ENCODE measurements around the gene GBX2. TPM values are rescaled to one million over a fixed set of nuclear protein-coding genes. Genes with fewer than 3 reads are reported as not detected.

Gene GBX2
- total and polyA plus RNA-seq, 12 donors: not detected

GRCh38 chr2:236184701-236185100 is 16.5 kb upstream of the GBX2 start:
- no peak for DNase-seq

GRCh38 chr2:236180831-236181453 is 12.8 kb upstream of the GBX2 start:
- H3K4me3 ChIP-seq: no peak overlapping the region
- peaks cover 5 to 17% of the 10 kb centered on the region in 2 donors for H3K4me1 ChIP-seq (replicated peaks in 1 of 2)
- no peak for TF ChIP-seq POLR2A (IDR thresholded peaks at IDR 0.05)
- peak; percentile 45 to 70 (median 60) for TF ChIP-seq CTCF (IDR thresholded peaks at IDR 0.05)
- H3K27me3 ChIP-seq: peaks cover 58% of the 10 kb centered on the region
- H3K27ac ChIP-seq: no peak overlapping the region
- H3K36me3 ChIP-seq (replicated peaks in 1 of 2): no peaks in the 10 kb centered on the region
- intact Hi-C loops (cut with DNase I): loop anchor here in 1 of 2 donors (5.0 kb wide), 1 partner anchor 404 kb away; no protein-coding TSS in a partner anchor
- WGBS, 4 donors: 21 to 25% (median 24%) methylated on average over 9 of the region's 9 CpGs
- H3K9me3 ChIP-seq (replicated peaks in 1 of 3): no peaks in the 10 kb centered on the region
- DNase-seq: peak; percentile 27 to 71 (median 52)

More at GRCh38 chr2:236184701-236185100, 16.5 kb upstream of the GBX2 start:
- WGBS, 4 donors: 71 to 92% (median 90%) methylated on average over 1 to 4 of the region's 4 CpGs
- peaks cover 0 to 1% of the 10 kb centered on the region in 2 donors for H3K4me1 ChIP-seq (replicated peaks in 1 of 2)
- TF ChIP-seq CTCF (IDR thresholded peaks at IDR 0.05): no peak
- TF ChIP-seq POLR2A (IDR thresholded peaks at IDR 0.05): no peak
- H3K9me3 ChIP-seq (replicated peaks in 1 of 3): no peaks in the 10 kb centered on the region
- H3K36me3 ChIP-seq (replicated peaks in 1 of 2): no peaks in the 10 kb centered on the region
- peaks cover 24% of the 10 kb centered on the region for H3K27me3 ChIP-seq
- intact Hi-C loops (cut with DNase I): loop anchor here in 1 of 2 donors (5.0 kb wide), 1 partner anchor 407 kb away; no protein-coding TSS in a partner anchor
- no peak overlapping the region for H3K4me3 ChIP-seq
- H3K27ac ChIP-seq: no peak overlapping the region

- Histone ChIP-seq H3K27me3 (peaks cover 58% of the 10 kb centered on the region), H3K4me3 (no peak overlapping the region), H3K4me1 (replicated peaks in 1 of 2) (peaks cover 5 to 17% of the 10 kb centered on the region in 2 donors), H3K27ac (no peak overlapping the region), H3K9me3 (replicated peaks in 1 of 3) (no peaks in the 10 kb centered on the region), H3K36me3 (replicated peaks in 1 of 2) (no peaks in the 10 kb centered on the region)
- 18 to 25% (median 22%) methylated on average over 12 of the region's 12 CpGs for WGBS, 4 donors
- intact Hi-C loops (cut with DNase I): loop anchor here in 1 of 2 donors (5.0 kb wide), 1 partner anchor 403 kb away; no protein-coding TSS in a partner anchor
- no peak for DNase-seq
- no peak for TF ChIP-seq POLR2A (IDR thresholded peaks at IDR 0.05)
- TF ChIP-seq CTCF (IDR thresholded peaks at IDR 0.05): no peak
Measured at GRCh38 chr2:236180076-236180816, 12.1 kb upstream of the GBX2 start.
